Activated T-helper 1 cell treated with anti-CD3 and anti-CD28 coated beads, Interleukin-12 subunit alpha, Interleukin-12 subunit beta, Interleukin-2, Interleukin-4 antibody, amounts not matched to agents 30 ng/mL and 10 ng/mL and 1 ng/mL, durations not matched to agents 14 hours and 24 hours and 36 hours (primary cell): Measurements from ENCODE around the gene C3orf20. TPM values are rescaled to one million over a fixed set of nuclear protein-coding genes. Genes with fewer than 3 reads are reported as not detected.

Experiments used
- DNase-seq: peaks from one replicate; pipeline ENCODE4 v3.0.0; 2021; ENCODE audit warnings: low spot score
- H3K27ac Mint-ChIP-seq: one replicate; pipeline ENCODE4 v1.8.0; 2021; ENCODE audit warnings: mild to moderate bottlenecking, mixed read lengths
- H3K27me3 Mint-ChIP-seq: one replicate; pipeline ENCODE4 v1.8.0; 2022; ENCODE audit warnings: mild to moderate bottlenecking, moderate library complexity, mixed read lengths; ENCODE audit not compliant: insufficient read depth
- H3K36me3 Mint-ChIP-seq: one replicate; pipeline ENCODE4 v1.8.0; 2021; ENCODE audit warnings: low read depth, mixed read lengths
- H3K4me1 Mint-ChIP-seq: one replicate; pipeline ENCODE4 v1.8.0; 2021; ENCODE audit warnings: low read depth, mixed read lengths
- H3K4me3 Mint-ChIP-seq: one replicate; pipeline ENCODE4 v1.8.0; 2021; ENCODE audit warnings: mild to moderate bottlenecking, moderate library complexity, mixed read lengths
- H3K9me3 Mint-ChIP-seq: one replicate; pipeline ENCODE4 v1.8.0; 2021; ENCODE audit warnings: mixed read lengths
- intact Hi-C: fragments of 100-400 bp; cut with micrococcal nuclease; formaldehyde crosslinking; loops from one replicate; pipeline ENCODE4 v1.15.1; 2024
- total RNA-seq: library from RNA; stranded (reverse); gene quantifications from 2 replicates; pipeline ENCODE4 v1.2.3, GENCODE V29; 2022

Gene C3orf20
- total RNA-seq, result 0.26 and 0.32 TPM in 2 replicates

DNA sequence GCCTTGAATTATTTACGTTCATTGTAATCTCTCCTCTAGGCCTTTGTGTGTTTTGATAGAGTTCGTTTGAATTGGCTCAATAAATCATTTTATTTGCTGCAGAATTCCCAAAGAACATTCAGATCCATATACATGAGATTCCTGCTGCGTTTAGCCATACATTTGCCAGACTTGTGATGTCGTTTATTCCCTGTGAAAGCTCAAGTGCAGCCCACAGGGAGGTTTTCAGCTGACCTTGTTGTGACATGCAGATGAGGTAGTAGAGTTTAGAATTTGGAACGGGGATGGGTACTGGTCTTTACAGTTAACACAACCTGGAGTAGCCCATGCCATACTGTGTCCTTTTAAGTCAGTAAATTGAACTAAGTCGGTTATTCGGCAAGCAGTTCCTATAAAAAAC is at the start of gene C3orf20:
TSS of gene C3orf20 (plus strand) at position 301 of the 400 bp plus-strand sequence. CDS start 7,573 bp downstream, outside the sequence.
- intact Hi-C loops, result no loop called here
- DNase-seq, result no peak
- peaks cover 38% of the 10 kb centered on the region for H3K36me3 Mint-ChIP-seq
- no peak within 1 kb of the TSS for H3K4me3 Mint-ChIP-seq
- no peaks in the 10 kb centered on the region for H3K27me3 Mint-ChIP-seq
- no peak within 1 kb of the TSS for H3K27ac Mint-ChIP-seq
- peaks cover 2% of the 10 kb centered on the region for H3K9me3 Mint-ChIP-seq
- no peaks in the 10 kb centered on the region for H3K4me1 Mint-ChIP-seq

DNA sequence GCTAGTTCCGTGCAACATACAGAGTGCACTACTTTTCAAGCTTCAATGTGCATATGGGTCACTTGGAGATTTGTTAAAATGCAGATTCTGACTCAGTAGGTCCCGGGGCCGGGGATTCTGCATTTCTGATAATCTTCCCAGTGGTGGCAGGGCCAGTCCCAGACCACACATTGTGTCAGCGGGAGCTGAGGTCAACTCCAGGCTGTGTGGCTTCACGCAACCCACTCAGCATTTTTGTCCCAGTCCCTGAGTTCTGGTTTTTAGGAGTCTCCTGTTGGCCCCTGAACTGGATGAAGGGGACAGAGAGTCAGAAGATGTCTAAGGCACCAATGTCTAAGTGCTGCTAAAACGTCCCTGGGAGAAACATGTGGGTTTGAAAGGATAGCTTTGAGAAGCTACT is 49.5 kb upstream of the C3orf20 start:
- peaks cover 4% of the 10 kb centered on the region for H3K27me3 Mint-ChIP-seq
- H3K27ac Mint-ChIP-seq, result no peak overlapping the region
- H3K9me3 Mint-ChIP-seq, result no peaks in the 10 kb centered on the region
- H3K36me3 Mint-ChIP-seq, result no peaks in the 10 kb centered on the region
- H3K4me3 Mint-ChIP-seq, result no peak overlapping the region
- intact Hi-C loops, result no loop called here
- no peak for DNase-seq
- H3K4me1 Mint-ChIP-seq, result peaks cover 8% of the 10 kb centered on the region

DNA sequence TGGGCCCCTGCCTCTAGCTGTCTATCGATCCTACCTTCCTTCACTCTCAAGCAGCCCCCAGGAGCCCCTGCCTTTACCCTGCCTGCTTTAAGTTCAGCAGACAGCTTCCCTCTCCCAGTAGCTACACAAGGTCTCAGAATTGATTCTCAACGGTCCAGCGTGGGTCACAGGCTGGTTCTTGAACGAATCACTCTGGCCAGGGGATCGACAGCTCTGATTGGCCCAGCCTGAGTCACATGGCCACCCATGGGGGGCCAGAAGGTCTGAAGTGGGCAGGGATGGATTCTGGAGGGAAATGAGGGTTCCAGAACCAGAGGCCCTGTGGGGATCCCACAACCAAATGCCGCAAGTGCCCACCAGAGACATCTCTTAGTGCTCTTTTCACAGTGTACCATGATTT is 47.1 kb upstream of the C3orf20 start:
- no peak for DNase-seq
- no peaks in the 10 kb centered on the region for H3K9me3 Mint-ChIP-seq
- peaks cover 7% of the 10 kb centered on the region for H3K27me3 Mint-ChIP-seq
- no peak overlapping the region for H3K4me3 Mint-ChIP-seq
- no peak overlapping the region for H3K27ac Mint-ChIP-seq
- intact Hi-C loops, result no loop called here
- peaks cover 8% of the 10 kb centered on the region for H3K4me1 Mint-ChIP-seq
- H3K36me3 Mint-ChIP-seq, result no peaks in the 10 kb centered on the region

DNA sequence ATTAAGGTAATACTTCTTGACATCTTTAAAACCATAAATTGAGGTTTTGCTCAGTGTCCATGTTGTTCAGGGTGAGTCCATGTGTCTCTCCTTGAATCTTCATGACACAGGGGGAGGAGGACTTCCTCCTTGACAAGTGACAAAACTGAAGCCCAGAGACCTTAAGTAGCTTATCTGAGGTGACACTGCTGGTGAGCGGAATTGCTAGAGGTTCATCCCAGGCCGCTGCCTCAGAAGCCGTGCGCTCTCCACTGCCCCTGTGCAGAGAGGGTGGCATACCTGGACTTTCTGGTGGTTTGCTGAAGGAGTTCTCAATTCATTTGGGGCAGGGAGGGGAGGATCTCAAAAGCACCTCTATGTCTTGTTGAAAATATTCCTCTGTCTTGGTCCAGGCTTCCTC is 46.5 kb upstream of the C3orf20 start:
- intact Hi-C loops, result no loop called here
- DNase-seq, result no peak
- Mint-ChIP-seq H3K36me3 (no peaks in the 10 kb centered on the region), H3K4me3 (no peak overlapping the region), H3K9me3 (no peaks in the 10 kb centered on the region), H3K27ac (no peak overlapping the region), H3K27me3 (peaks cover 7% of the 10 kb centered on the region), H3K4me1 (peaks cover 8% of the 10 kb centered on the region)

DNA sequence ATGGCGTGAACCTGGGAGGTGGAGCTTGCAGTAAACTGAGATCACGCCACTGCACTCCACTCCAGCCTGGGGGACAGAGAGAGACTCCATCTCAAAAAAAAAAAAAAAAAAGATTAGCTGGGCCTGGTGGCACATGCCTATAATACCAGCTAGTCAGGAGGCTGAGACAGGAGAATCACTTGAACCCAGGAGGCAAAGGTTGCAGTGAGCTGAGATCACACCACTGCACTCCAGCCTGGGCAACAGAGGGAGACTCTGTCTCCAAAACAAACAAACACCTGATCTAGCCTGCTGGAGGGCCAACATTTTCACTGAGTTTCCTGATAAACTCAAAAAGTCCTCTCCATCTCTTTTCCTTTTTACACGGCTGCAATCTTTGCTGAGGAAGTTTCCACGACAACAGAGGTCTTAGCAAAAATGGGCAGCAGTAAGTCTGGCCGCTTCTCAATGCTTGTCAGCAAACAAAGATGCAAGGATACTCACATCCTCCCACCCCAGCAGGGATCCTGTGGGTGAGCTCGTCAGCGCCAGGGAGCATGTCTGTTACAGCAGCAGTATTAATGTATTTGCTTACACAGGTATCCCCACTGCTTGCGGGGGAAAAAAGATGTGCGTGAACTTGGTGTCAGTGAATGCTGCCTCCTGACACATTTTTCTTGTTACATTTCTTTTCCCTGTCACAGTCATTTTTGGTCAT is 44.4 kb upstream of the C3orf20 start:
- Mint-ChIP-seq H3K27me3 (peaks cover 13% of the 10 kb centered on the region), H3K9me3 (no peaks in the 10 kb centered on the region), H3K4me3 (no peak overlapping the region), H3K36me3 (no peaks in the 10 kb centered on the region), H3K4me1 (peaks cover 8% of the 10 kb centered on the region), H3K27ac (no peak overlapping the region)
- DNase-seq, result no peak
- intact Hi-C loops, result no loop called here

DNA sequence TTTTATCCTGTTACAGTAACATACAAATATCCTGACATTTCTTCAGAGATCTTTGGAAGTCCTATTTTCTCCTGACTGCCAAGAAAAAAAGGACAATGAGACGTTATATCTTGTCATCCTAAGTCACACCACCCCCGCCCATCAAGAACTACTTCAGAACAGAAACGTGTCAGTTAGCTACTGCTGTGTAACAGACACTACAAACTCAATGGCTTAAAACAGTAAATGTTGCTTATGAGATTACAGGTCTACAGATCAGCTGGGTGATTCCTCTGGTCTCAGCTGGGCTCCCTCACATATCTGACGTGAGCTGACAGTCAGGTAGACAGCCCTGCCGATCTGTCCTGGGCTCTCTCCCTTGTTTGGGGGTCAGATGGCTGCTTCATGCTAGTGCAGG is 43.8 kb upstream of the C3orf20 start:
- intact Hi-C loops, result no loop called here
- H3K4me3 Mint-ChIP-seq, result no peak overlapping the region
- H3K4me1 Mint-ChIP-seq, result peaks cover 8% of the 10 kb centered on the region
- peaks cover 13% of the 10 kb centered on the region for H3K27me3 Mint-ChIP-seq
- H3K9me3 Mint-ChIP-seq, result no peaks in the 10 kb centered on the region
- no peak overlapping the region for H3K27ac Mint-ChIP-seq
- no peaks in the 10 kb centered on the region for H3K36me3 Mint-ChIP-seq
- DNase-seq, result no peak

DNA sequence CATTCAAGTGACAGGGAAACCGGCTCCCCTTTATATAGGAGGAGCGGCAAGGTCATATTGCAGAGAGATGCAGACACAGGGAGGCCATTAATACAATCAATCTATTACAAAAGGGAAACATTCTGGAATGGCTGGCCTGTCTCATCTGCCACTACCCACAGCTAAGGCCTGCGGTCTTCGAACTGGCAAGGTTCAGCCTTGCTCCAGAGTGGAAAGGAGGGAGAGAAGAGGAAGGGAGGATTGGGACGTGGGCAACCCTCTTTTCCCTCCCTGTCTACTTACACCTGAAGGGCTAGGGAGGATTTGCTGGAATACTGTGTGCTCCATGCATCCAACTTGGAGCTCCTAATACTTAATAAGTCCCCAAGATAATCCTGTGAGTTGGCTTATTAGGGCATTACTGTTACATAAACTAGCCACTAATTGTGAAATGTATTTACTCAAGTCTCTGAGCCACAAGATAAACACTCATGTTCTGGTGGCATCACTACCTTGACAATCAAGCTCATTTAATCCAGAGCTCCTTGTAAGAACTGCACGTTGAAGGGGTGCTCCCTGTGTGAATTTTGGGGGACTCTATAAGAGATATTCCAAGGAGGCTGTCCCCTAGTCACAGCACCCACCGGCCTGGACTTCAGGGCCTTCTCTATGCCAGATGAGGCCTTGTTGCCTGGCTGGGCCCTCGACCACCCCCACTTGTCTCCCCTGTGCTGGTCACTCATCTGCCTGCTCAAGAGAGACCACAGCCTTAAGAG is 43.1 kb upstream of the C3orf20 start:
- intact Hi-C loops, result no loop called here
- Mint-ChIP-seq H3K4me3 (no peak overlapping the region), H3K27ac (no peak overlapping the region), H3K4me1 (peaks cover 8% of the 10 kb centered on the region), H3K36me3 (no peaks in the 10 kb centered on the region), H3K9me3 (no peaks in the 10 kb centered on the region), H3K27me3 (peaks cover 16% of the 10 kb centered on the region)
- DNase-seq, result no peak

DNA sequence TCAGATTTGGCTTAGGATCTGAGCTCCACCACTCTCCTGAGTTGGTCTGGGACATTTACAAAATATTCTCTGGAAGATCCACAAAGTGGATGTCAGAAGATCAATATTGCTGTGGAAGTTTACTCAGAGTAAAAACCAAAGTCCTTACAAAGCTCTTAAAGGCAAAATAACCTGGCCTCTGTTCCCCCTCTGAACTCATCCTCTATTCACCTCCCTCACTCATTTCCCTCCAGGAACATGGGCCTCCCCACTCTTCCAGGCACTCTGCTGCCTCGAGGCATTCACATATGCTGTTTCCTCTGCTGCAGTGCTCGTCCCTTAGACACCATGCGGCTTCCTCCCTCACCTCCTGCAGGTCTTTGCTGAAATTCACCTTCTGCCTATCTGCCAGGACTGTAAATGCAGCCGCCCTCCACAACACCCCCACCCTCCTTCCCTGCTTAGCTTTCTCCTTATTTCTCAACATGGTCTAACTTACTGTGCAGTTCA is 42.5 kb upstream of the C3orf20 start:
- peaks cover 18% of the 10 kb centered on the region for H3K27me3 Mint-ChIP-seq
- peaks cover 1% of the 10 kb centered on the region for H3K4me1 Mint-ChIP-seq
- H3K36me3 Mint-ChIP-seq, result no peaks in the 10 kb centered on the region
- DNase-seq, result no peak
- H3K27ac Mint-ChIP-seq, result no peak overlapping the region
- no peaks in the 10 kb centered on the region for H3K9me3 Mint-ChIP-seq
- H3K4me3 Mint-ChIP-seq, result no peak overlapping the region
- intact Hi-C loops, result no loop called here

DNA sequence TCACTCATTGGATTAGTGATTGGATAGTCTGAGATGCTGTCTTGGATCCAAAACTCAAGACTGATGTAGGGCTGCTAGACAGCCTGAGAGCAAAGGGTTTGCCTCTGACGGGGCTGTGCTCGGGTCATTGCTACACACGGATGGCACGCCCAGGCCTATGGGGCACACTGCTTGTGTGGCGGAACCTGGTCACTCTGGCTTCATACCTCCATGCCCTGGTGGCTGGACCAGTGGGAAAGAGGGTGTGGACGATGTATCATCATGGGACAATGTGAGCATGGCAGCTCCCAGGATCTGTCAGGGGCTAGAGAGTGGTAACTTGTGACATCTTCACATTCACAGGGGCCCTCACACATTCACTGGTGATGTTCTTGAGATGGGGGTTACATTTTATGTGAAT is 41.5 kb upstream of the C3orf20 start:
- Mint-ChIP-seq H3K9me3 (no peaks in the 10 kb centered on the region), H3K4me3 (no peak overlapping the region), H3K36me3 (no peaks in the 10 kb centered on the region), H3K27ac (no peak overlapping the region), H3K4me1 (no peaks in the 10 kb centered on the region), H3K27me3 (peaks cover 18% of the 10 kb centered on the region)
- DNase-seq, result no peak
- intact Hi-C loops, result no loop called here

DNA sequence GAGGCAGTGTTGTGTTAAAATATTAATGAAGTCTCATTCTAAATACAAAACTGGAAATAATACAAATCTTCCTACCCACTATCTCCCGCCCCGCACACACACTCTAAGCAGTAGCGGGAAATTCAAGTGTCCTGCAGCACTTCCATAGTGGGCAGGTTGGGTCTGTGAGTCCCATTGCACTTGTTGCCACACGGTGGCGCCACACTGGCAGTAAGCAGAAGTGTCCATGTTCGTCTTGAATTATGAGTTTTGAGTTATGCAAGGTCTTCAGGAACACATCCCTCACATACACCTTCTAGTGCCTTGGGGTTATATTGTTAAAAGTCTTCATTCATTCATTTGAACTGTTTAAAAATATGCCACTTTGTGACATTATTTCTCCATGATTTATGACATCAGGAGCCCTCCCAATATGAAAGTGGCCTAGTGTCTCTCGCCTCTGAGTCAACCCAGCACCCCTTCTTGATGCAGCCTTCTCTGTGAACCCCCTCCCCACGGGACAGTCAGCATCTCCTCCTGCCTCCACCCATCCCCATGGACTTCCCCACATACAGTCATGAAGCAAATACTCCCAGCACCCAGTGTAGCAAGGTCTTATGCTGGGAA is 41.0 kb upstream of the C3orf20 start:
- no peak overlapping the region for H3K27ac Mint-ChIP-seq
- no peaks in the 10 kb centered on the region for H3K4me1 Mint-ChIP-seq
- no peaks in the 10 kb centered on the region for H3K9me3 Mint-ChIP-seq
- H3K27me3 Mint-ChIP-seq, result peaks cover 18% of the 10 kb centered on the region
- intact Hi-C loops, result loop anchor here (1.0 kb wide), 1 partner anchor 287 kb away; no protein-coding TSS in a partner anchor
- no peaks in the 10 kb centered on the region for H3K36me3 Mint-ChIP-seq
- DNase-seq, result peak; percentile 20
- H3K4me3 Mint-ChIP-seq, result no peak overlapping the region

DNA sequence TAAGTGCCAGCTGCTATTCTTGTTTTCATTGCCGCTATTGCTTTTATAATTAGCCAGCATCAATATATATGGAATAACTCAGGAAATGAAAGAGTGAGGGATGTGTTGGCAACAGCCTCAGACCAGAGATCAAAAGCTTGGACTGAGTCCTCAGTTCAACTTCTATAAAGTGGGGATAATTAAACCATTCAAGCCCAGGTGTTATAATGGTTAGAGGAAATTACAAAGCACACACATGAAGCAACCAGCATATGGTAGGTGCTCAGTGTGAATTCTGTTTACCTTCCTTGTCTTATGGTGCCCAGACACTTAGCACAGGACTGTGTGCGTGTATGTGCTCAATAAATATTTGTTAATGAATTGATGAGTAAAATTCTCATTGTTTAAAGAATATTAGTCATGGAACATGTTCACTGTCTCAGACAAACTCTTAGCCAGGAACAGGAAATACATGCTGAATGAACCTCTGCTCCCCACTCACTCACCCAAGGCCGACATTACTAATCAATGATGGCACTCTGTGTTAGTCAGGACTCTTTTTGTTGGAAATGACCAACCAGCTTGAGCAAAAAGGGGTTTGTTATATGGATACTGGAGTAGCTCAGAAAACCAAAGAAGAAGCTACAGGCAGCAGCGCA is 40.1 kb upstream of the C3orf20 start:
- DNase-seq, result no peak
- Mint-ChIP-seq H3K36me3 (no peaks in the 10 kb centered on the region), H3K4me1 (no peaks in the 10 kb centered on the region), H3K9me3 (no peaks in the 10 kb centered on the region), H3K4me3 (no peak overlapping the region), H3K27ac (no peak overlapping the region), H3K27me3 (peaks cover 14% of the 10 kb centered on the region)
- intact Hi-C loops, result loop anchor here (1.0 kb wide), 1 partner anchor 286 kb away; no protein-coding TSS in a partner anchor

DNA sequence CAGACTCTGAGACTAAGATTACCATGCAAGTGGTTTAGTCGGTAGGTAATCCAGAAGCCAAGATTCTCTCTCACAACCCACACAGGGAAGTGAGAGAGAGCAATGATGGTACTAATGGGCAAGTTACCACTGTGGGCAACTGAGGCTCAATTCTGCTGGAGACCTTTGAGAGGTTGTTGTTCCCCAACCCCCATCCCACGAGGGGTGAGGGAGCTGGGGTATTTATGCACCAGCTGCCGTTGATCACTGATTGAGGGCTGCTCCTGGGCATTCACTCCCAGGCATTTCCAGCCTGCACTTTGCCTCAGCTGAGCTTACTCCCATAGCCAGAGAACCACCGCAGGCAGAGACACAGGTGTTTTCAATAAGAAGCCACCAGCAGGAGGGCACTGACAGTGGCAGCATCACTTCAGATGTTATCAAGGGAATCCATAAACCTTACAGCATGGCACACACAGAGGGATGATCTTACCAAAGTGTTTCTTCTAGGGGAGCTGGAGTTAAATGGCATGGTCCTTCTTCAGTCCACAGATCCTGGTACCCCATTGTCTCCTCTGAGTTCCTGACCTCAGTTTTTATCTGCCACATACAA is 38.3 kb upstream of the C3orf20 start:
- Mint-ChIP-seq H3K36me3 (no peaks in the 10 kb centered on the region), H3K4me3 (no peak overlapping the region), H3K27me3 (peaks cover 12% of the 10 kb centered on the region), H3K4me1 (no peaks in the 10 kb centered on the region), H3K27ac (no peak overlapping the region), H3K9me3 (no peaks in the 10 kb centered on the region)
- intact Hi-C loops, result no loop called here
- DNase-seq, result no peak
